ENCODE data around the gene BIRC3. TPM values are rescaled to one million over a fixed set of nuclear protein-coding genes. Genes with fewer than 3 reads are reported as not detected.

The BIRC3 gene
- total RNA-seq (10 to 100 TPM in 2 of 6 donors, 1 to 10 TPM in 4; 4.8 to 47.3 (median 8.5) TPM), polyA plus RNA-seq (1 to 10 TPM; 5.4 to 8.9 TPM)

DNA sequence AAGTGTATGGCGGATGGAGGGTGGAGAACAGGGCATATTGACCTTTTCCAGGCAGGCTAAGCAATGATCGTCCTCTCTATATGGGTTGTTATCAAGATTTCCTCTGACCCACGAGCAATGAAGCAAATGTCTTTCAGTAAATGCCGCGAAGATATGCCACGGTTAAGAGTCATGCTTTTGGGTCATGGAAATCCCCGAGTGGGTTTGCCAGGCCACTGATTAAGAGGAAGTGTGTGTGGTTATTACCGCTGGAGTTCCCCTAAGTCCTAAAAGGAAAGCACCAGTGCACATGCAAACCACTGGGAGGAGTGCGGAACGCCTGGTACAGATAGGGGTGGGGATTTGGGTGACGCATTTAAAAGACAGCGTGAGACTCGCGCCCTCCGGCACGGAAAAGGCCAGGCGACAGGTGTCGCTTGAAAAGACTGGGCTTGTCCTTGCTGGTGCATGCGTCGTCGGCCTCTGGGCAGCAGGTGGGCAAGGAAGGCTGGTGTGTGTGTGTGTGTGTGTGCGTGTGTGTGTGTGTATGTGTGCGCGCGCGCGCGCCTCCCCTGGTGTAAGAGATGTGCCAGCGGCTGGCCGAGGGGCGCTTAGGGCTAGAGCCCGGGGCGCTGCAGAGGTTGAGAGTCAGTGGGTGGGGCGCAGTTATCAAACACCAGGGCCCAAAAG, at the start of gene BIRC3:
TSS of gene BIRC3 (plus strand) at position 386 of the 669 bp plus-strand sequence. CDS start 7,026 bp downstream, outside the sequence.
- DNase-seq (peak; percentile 79 to 90 (median 84)), ATAC-seq (peak; percentile 88 to 94 (median 91)), FAIRE-seq (peak; percentile 64)
- 1% methylated on average over 34 of the region's 34 CpGs for WGBS, 2 donors
- H3K27ac ChIP-seq, result peak within 1 kb of the TSS; percentile 27 to 82 (median 72)
- no peaks in the 10 kb centered on the region for H3K36me3 ChIP-seq
- peak within 1 kb of the TSS; percentile 24 to 43 (median 36) for H3K4me3 ChIP-seq
- intact Hi-C loops (cut with DNase I), result no loop called here
- peak in 1 of 4 donors; percentile 14 for TF ChIP-seq CTCF (IDR thresholded peaks at IDR 0.05)
- H3K9me3 ChIP-seq, result no peaks in the 10 kb centered on the region
- no peaks in the 10 kb centered on the region for H3K27me3 ChIP-seq
- peaks cover 6 to 41% (median 27%) of the 10 kb centered on the region in 3 donors for H3K4me1 ChIP-seq

- TF ChIP-seq CTCF (IDR thresholded peaks at IDR 0.05), result no peak
- H3K36me3 ChIP-seq, result no peaks in the 10 kb centered on the region
- FAIRE-seq (no peak), DNase-seq (no peak), ATAC-seq (peak in 1 of 4 donors; percentile 18)
- no peaks in the 10 kb centered on the region for H3K9me3 ChIP-seq
- peak overlapping the region; percentile 58 to 86 (median 82) for H3K27ac ChIP-seq
- intact Hi-C loops (cut with DNase I), result no loop called here
- peak overlapping the region in 2 of 4 donors; percentile 39 to 42 for H3K4me3 ChIP-seq
- WGBS, 2 donors, result 35 to 45% methylated on average over 5 of the region's 5 CpGs
- peaks cover 0 to 3% (median 0%) of the 10 kb centered on the region in 3 donors for H3K4me1 ChIP-seq
- H3K27me3 ChIP-seq, result no peaks in the 10 kb centered on the region
Observed at GRCh38 chr11:102267609-102268008, 49.7 kb upstream of the BIRC3 start.

DNA sequence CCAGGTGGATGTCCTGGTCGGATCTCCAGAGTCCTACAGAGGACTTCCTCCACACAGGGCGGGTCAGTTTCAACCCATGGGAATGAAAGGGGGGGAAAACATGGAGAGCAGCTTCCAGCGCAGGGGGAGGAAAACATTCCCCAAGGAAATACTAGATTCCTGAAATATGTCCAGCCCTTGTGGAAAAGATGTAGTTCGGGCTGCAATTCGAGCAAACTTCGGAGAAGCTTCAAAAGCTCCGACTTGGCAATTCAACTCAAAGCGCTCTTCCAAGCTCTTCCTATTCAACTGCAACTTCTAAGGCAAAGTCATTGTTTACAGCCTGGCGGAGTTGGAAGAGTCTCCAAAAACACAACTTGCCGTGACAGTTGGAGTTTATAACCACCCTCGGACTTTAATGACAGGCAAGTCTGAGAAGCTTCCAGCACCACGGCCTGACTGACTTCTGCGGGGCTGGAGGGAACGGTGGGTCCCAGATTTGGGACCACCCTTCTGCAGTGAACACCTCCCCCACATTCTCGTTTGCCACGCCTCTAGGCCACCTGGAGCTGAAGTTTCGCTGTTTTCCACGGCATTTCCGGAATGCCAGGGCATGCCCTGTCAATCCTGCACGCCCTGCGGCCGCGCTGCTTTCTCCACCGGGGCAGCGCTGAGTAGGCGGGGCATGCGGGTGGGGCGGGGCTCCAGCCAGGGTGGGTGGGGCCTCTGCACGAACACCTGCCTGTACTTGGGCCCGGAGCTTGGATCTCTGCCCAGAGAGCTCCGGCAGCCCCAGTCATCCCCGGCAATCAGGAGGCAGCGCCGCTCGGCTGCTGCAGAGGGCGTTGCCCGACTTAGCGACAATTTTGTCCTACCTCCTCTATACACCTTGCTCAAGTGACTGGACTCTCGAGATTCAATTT, 49.0 kb upstream of the BIRC3 start:
- Histone ChIP-seq H3K9me3 (no peaks in the 10 kb centered on the region), H3K27me3 (no peaks in the 10 kb centered on the region), H3K27ac (peak overlapping the region; percentile 58 to 86 (median 82)), H3K4me1 (peaks cover 0 to 3% (median 0%) of the 10 kb centered on the region in 3 donors), H3K36me3 (no peaks in the 10 kb centered on the region), H3K4me3 (peak overlapping the region; percentile 3 to 42 (median 32))
- intact Hi-C loops (cut with DNase I), result no loop called here
- FAIRE-seq (no peak), DNase-seq (peak; percentile 90 to 97 (median 95)), ATAC-seq (peak; percentile 94 to 97 (median 96))
- WGBS, 2 donors, result 15 to 20% methylated on average over 39 of the region's 39 CpGs
- TF ChIP-seq CTCF (IDR thresholded peaks at IDR 0.05), result peak; percentile 27 to 44 (median 32)

DNA sequence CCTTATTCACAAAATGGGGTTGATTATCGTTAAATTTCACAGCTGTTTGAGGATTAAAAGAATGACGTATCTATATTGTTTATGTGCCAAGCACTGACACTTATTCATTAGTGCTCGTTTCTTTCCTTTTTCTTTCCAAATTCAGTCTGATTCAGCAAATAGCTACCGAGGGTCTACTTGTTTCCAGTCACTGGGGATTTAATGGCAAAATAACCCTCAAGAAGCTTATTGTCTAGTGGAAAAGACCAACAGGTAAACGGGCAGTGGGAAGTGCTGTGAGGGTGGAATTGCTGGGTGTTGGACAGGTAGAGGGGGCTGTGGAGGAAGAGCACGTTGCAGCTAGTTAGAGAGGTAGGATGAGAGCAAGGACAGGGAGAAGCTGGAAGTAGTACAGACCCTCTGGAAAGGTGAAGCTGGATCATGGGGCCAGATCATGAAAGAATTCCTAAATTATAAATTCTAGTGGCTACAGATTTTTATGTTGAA, 48.3 kb upstream of the BIRC3 start:
- peak overlapping the region; percentile 6 to 86 (median 38) for H3K27ac ChIP-seq
- intact Hi-C loops (cut with DNase I), result no loop called here

More for the DNA sequence above, 48.3 kb upstream of the BIRC3 start:
- no peak for TF ChIP-seq CTCF (IDR thresholded peaks at IDR 0.05)
- peak overlapping the region in 2 of 4 donors; percentile 39 to 42 for H3K4me3 ChIP-seq
- ATAC-seq (peak in 3 of 4 donors; percentile 11 to 37 (median 14)), DNase-seq (no peak), FAIRE-seq (no peak)
- H3K36me3 ChIP-seq, result no peaks in the 10 kb centered on the region
- H3K9me3 ChIP-seq, result no peaks in the 10 kb centered on the region
- WGBS, 2 donors, result 6 to 14% methylated on average over 6 of the region's 6 CpGs
- no peaks in the 10 kb centered on the region for H3K27me3 ChIP-seq
- H3K4me1 ChIP-seq, result peaks cover 0 to 3% (median 0%) of the 10 kb centered on the region in 3 donors
